Measurements from ENCODE around the gene ZNF440.
A peak's percentile ranks its signal among the peaks of the same experiment; 100 is the strongest.

ZNF440 gene

DNA sequence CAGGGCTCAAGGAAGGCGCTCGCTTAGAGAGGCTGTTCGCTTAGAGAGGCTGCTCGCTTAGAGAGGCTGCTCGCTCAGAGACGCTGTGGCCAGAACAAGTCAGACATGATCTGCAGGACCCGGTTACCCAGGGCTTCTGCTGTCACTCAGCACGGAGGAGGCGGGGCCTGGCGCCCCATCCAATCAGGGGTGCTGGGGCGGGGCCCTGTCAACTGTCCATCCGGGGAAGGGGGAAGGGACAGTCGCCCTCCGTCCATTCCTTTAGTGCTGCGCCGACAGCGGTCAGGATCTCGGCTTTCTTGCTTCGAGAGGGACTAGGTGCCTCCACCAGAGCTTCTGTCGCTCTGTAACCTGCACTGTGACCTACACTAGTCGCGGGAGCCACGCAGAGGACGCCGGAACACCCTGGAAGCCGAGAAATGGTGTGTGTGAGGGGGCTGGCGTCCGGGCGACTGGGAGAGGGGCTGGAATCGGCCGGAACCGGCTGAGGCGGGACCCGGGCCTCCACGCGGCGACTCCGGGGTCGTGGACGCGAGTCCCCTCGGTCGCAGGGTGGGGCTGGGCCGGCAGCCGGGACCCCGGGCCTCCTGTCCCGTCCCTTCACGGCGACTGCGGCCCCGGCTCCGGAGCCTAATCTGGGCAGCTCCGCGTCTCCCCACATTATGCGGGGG lies at the start of gene ZNF440:
ZNF440 (plus strand) TSS at position 245 of the 671 bp plus-strand sequence; CDS start at position 420, 175 bp downstream.
- no peaks in the 10 kb centered on the region for H3K36me3 ChIP-seq (ENCODE audit: control insufficient read depth, low read length)
- H3K27ac ChIP-seq (ENCODE audit: low read depth, low read length), result 0 out of 2 replicates have a peak within 1 kb of the TSS, but pooled peaks have one; percentile 21
- H3K9me3 ChIP-seq (ENCODE audit: control insufficient read depth, insufficient read depth, low read length), result no peaks in the 10 kb centered on the region
- H3K79me2 ChIP-seq (ENCODE audit: control insufficient read depth, low read length), result peaks cover 8% of the 10 kb centered on the region
- TF ChIP-seq EZH2phosphoT487 (IDR thresholded peaks at IDR 0.05; ENCODE audit: borderline replicate concordance, low read length), result no peak
- TF ChIP-seq, protein P1, sequence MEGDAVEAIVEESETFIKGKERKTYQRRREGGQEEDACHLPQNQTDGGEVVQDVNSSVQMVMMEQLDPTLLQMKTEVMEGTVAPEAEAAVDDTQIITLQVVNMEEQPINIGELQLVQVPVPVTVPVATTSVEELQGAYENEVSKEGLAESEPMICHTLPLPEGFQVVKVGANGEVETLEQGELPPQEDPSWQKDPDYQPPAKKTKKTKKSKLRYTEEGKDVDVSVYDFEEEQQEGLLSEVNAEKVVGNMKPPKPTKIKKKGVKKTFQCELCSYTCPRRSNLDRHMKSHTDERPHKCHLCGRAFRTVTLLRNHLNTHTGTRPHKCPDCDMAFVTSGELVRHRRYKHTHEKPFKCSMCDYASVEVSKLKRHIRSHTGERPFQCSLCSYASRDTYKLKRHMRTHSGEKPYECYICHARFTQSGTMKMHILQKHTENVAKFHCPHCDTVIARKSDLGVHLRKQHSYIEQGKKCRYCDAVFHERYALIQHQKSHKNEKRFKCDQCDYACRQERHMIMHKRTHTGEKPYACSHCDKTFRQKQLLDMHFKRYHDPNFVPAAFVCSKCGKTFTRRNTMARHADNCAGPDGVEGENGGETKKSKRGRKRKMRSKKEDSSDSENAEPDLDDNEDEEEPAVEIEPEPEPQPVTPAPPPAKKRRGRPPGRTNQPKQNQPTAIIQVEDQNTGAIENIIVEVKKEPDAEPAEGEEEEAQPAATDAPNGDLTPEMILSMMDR (IDR thresholded peaks at IDR 0.05; ENCODE audit: low read depth, low read length, poor library complexity, severe bottlenecking), result no peak
- H3K4me2 ChIP-seq (ENCODE audit: low read length), result peak within 1 kb of the TSS; percentile 98
- H3F3A ChIP-seq (ENCODE audit: control insufficient read depth, insufficient read depth), result no peaks in the 10 kb centered on the region
- no peaks in the 10 kb centered on the region for H4K20me1 ChIP-seq (ENCODE audit: control insufficient read depth, insufficient read depth, low read depth, low read length)
- no peaks in the 10 kb centered on the region for H3K27me3 ChIP-seq (ENCODE audit: control insufficient read depth, low read length)
- no peaks in the 10 kb centered on the region for H3K9me2 ChIP-seq (replicated peaks; ENCODE audit: control insufficient read depth, low read length)
- H3K4me3 ChIP-seq (ENCODE audit: low read length), result peak within 1 kb of the TSS; percentile 100
- peaks cover 15% of the 10 kb centered on the region for H3K4me1 ChIP-seq (ENCODE audit: control insufficient read depth, low read length)

- peaks cover 39% of the 10 kb centered on the region for H3K79me2 ChIP-seq (ENCODE audit: control insufficient read depth, low read length)
- H3K9me3 ChIP-seq (ENCODE audit: control insufficient read depth, insufficient read depth, low read length), result peaks cover 21% of the 10 kb centered on the region
- H4K20me1 ChIP-seq (ENCODE audit: control insufficient read depth, insufficient read depth, low read depth, low read length), result no peaks in the 10 kb centered on the region
- TF ChIP-seq, protein P1 (IDR thresholded peaks at IDR 0.05; ENCODE audit: low read depth, low read length, poor library complexity, severe bottlenecking), result no peak
- no peak for TF ChIP-seq EZH2phosphoT487 (IDR thresholded peaks at IDR 0.05; ENCODE audit: borderline replicate concordance, low read length)
- peak within 1 kb of the TSS; percentile 73 for H3K4me2 ChIP-seq (ENCODE audit: low read length)
- peaks cover 15% of the 10 kb centered on the region for H3K4me1 ChIP-seq (ENCODE audit: control insufficient read depth, low read length)
- H3K27ac ChIP-seq (ENCODE audit: low read depth, low read length), result peak within 1 kb of the TSS; percentile 49
- no peaks in the 10 kb centered on the region for H3K27me3 ChIP-seq (ENCODE audit: control insufficient read depth, low read length)
- H3F3A ChIP-seq (ENCODE audit: control insufficient read depth, insufficient read depth), result 0 out of 2 replicates have a peak, but pooled peaks cover 4% of the 10 kb centered on the region
- peak within 1 kb of the TSS; percentile 96 for H3K4me3 ChIP-seq (ENCODE audit: low read length)
- peaks cover 24% of the 10 kb centered on the region for H3K36me3 ChIP-seq (ENCODE audit: control insufficient read depth, low read length)
- no peaks in the 10 kb centered on the region for H3K9me2 ChIP-seq (replicated peaks; ENCODE audit: control insufficient read depth, low read length)
Observed at GRCh38 chr19:11766597-11767591, 47.2 kb upstream of the ZNF440 start, which contains the start of gene ZNF441. TSS of gene ZNF441 (plus strand) at chr19:11767000. CDS start at chr19:11767194, 194 bp downstream.

DNA sequence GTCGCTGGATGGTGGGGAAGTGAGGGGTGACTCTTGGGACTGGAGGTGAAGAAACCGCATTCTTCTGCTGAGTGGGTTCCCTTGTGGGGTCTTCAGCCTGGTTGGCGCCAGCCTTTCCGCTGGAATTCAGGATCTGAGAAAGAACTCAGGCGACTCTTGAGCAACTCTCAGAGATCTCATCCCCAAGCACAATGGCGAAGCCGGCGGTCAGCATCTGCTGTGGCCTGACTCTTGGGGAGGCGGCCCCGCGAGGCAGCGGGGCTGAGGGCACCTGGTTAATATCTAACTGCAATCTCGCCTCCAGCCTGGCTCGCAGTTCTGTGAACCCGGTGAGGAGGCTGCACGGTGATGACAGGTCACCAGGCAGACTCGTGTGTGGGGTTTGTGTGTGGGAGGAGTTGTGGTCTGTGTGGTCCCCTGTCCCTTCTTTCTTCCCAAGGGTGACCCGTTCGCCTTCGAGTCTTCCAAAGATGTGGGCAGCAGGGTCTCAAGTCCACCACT lies 46.4 kb upstream of the ZNF440 start:
- Histone ChIP-seq H3K79me2 (ENCODE audit: control insufficient read depth, low read length) (peaks cover 41% of the 10 kb centered on the region), H3K27me3 (ENCODE audit: control insufficient read depth, low read length) (no peaks in the 10 kb centered on the region), H3K4me2 (ENCODE audit: low read length) (peak overlapping the region; percentile 73), H3K4me3 (ENCODE audit: low read length) (peak overlapping the region; percentile 96), H3K9me2 (replicated peaks; ENCODE audit: control insufficient read depth, low read length) (no peaks in the 10 kb centered on the region), H3K9me3 (ENCODE audit: control insufficient read depth, insufficient read depth, low read length) (peaks cover 21% of the 10 kb centered on the region), H3K36me3 (ENCODE audit: control insufficient read depth, low read length) (peaks cover 24% of the 10 kb centered on the region), H3K27ac (ENCODE audit: low read depth, low read length) (peak overlapping the region; percentile 49), H3F3A (ENCODE audit: control insufficient read depth, insufficient read depth) (0 out of 2 replicates have a peak, but pooled peaks cover 4% of the 10 kb centered on the region), H3K4me1 (ENCODE audit: control insufficient read depth, low read length) (peaks cover 15% of the 10 kb centered on the region), H4K20me1 (ENCODE audit: control insufficient read depth, insufficient read depth, low read depth, low read length) (no peaks in the 10 kb centered on the region)
- TF ChIP-seq, protein P1 (IDR thresholded peaks at IDR 0.05; ENCODE audit: low read depth, low read length, poor library complexity, severe bottlenecking), result no peak
- no peak for TF ChIP-seq EZH2phosphoT487 (IDR thresholded peaks at IDR 0.05; ENCODE audit: borderline replicate concordance, low read length)
